Measurements from ENCODE around the gene ALCAM. TPM values are rescaled to one million over a fixed set of nuclear protein-coding genes. Genes with fewer than 3 reads are reported as not detected.
"Not testable (repeated sequence)": the region's sequence is repeated elsewhere in the genome, so short reads cannot be mapped to it uniquely, and the experiment has no call there.

The ALCAM gene
- total RNA-seq, 2 experiments from 2014 or later = 20.9 to 21.7 TPM

- peak overlapping the region; percentile 92 for H3K27ac Mint-ChIP-seq
- DNase-seq = peak; percentile 62
- peaks cover 18% of the 10 kb centered on the region for H3K27me3 Mint-ChIP-seq
- H3K9me3 Mint-ChIP-seq = no peaks in the 10 kb centered on the region
- H3K4me1 Mint-ChIP-seq = peaks cover 37% of the 10 kb centered on the region
- peak overlapping the region; percentile 90 for H3K4me3 Mint-ChIP-seq
- H3K36me3 Mint-ChIP-seq = peaks cover 4% of the 10 kb centered on the region
These were observed 325 bp downstream of the ALCAM start for GRCh38 chr3:105367063-105367405.

- Mint-ChIP-seq H3K4me1 (peaks cover 35% of the 10 kb centered on the region), H3K4me3 (peak overlapping the region; percentile 90), H3K27ac (peak overlapping the region; percentile 99), H3K9me3 (no peaks in the 10 kb centered on the region), H3K27me3 (peaks cover 18% of the 10 kb centered on the region), H3K36me3 (peaks cover 4% of the 10 kb centered on the region)
- peak; percentile 83 for DNase-seq
These were observed 901 bp downstream of the ALCAM start for GRCh38 chr3:105367406-105368213.

GRCh38 chr3:105368566-105369499 is 2.1 kb downstream of the ALCAM start:
- Mint-ChIP-seq H3K27me3 (peaks cover 18% of the 10 kb centered on the region), H3K4me1 (peaks cover 35% of the 10 kb centered on the region), H3K9me3 (no peaks in the 10 kb centered on the region), H3K36me3 (peaks cover 4% of the 10 kb centered on the region), H3K4me3 (peak overlapping the region; percentile 90), H3K27ac (peak overlapping the region; percentile 99)
- peak; percentile 87 for DNase-seq

GRCh38 chr3:105369500-105370371 is 3.0 kb downstream of the ALCAM start:
- H3K9me3 Mint-ChIP-seq = no peaks in the 10 kb centered on the region
- peak overlapping the region; percentile 90 for H3K4me3 Mint-ChIP-seq
- H3K27me3 Mint-ChIP-seq = peaks cover 17% of the 10 kb centered on the region
- H3K36me3 Mint-ChIP-seq = peaks cover 3% of the 10 kb centered on the region
- peak; percentile 50 for DNase-seq
- H3K27ac Mint-ChIP-seq = peak overlapping the region; percentile 99
- peaks cover 27% of the 10 kb centered on the region for H3K4me1 Mint-ChIP-seq

- H3K27me3 Mint-ChIP-seq = no peaks in the 10 kb centered on the region
- no peak for DNase-seq
- H3K4me3 Mint-ChIP-seq = no peak overlapping the region
- H3K9me3 Mint-ChIP-seq = no peaks in the 10 kb centered on the region
- H3K36me3 Mint-ChIP-seq = peaks cover 2% of the 10 kb centered on the region
- H3K27ac Mint-ChIP-seq = no peak overlapping the region
- H3K4me1 Mint-ChIP-seq = peaks cover 24% of the 10 kb centered on the region
These were observed 6.7 kb downstream of the ALCAM start for GRCh38 chr3:105373383-105373782.

- no peak for DNase-seq
- Mint-ChIP-seq H3K4me1 (peaks cover 13% of the 10 kb centered on the region), H3K27ac (peak overlapping the region; percentile 0), H3K4me3 (no peak overlapping the region), H3K36me3 (no peaks in the 10 kb centered on the region), H3K27me3 (no peaks in the 10 kb centered on the region), H3K9me3 (no peaks in the 10 kb centered on the region)
These were observed 9.2 kb downstream of the ALCAM start for GRCh38 chr3:105375750-105376511.

GRCh38 chr3:105377716-105378115 is 11.0 kb downstream of the ALCAM start:
- Mint-ChIP-seq H3K27me3 (no peaks in the 10 kb centered on the region), H3K4me1 (peaks cover 13% of the 10 kb centered on the region), H3K36me3 (no peaks in the 10 kb centered on the region), H3K27ac (no peak overlapping the region), H3K9me3 (no peaks in the 10 kb centered on the region), H3K4me3 (no peak overlapping the region)
- no peak for DNase-seq

- peaks cover 6% of the 10 kb centered on the region for H3K9me3 Mint-ChIP-seq
- no peak overlapping the region for H3K27ac Mint-ChIP-seq
- no peaks in the 10 kb centered on the region for H3K4me1 Mint-ChIP-seq
- no peak overlapping the region for H3K4me3 Mint-ChIP-seq
- DNase-seq = no peak
- H3K27me3 Mint-ChIP-seq = peaks cover 13% of the 10 kb centered on the region
- H3K36me3 Mint-ChIP-seq = peaks cover 5% of the 10 kb centered on the region
These were observed 18.5 kb downstream of the ALCAM start for GRCh38 chr3:105385179-105385578.

GRCh38 chr3:105385819-105386508 is 19.3 kb downstream of the ALCAM start:
- Mint-ChIP-seq H3K27me3 (peaks cover 13% of the 10 kb centered on the region), H3K4me1 (no peaks in the 10 kb centered on the region), H3K9me3 (peaks cover 12% of the 10 kb centered on the region), H3K36me3 (peaks cover 11% of the 10 kb centered on the region), H3K27ac (no peak overlapping the region), H3K4me3 (no peak overlapping the region)
- no peak for DNase-seq

GRCh38 chr3:105387122-105387751 is 20.5 kb downstream of the ALCAM start:
- H3K9me3 Mint-ChIP-seq = peaks cover 25% of the 10 kb centered on the region
- no peaks in the 10 kb centered on the region for H3K4me1 Mint-ChIP-seq
- DNase-seq = no peak
- H3K36me3 Mint-ChIP-seq = peaks cover 15% of the 10 kb centered on the region
- H3K27ac Mint-ChIP-seq = no peak overlapping the region
- H3K4me3 Mint-ChIP-seq = no peak overlapping the region
- peaks cover 13% of the 10 kb centered on the region for H3K27me3 Mint-ChIP-seq

- Mint-ChIP-seq H3K4me1 (no peaks in the 10 kb centered on the region), H3K27ac (no peak overlapping the region), H3K36me3 (peaks cover 18% of the 10 kb centered on the region), H3K9me3 (peaks cover 30% of the 10 kb centered on the region), H3K27me3 (peaks cover 9% of the 10 kb centered on the region), H3K4me3 (no peak overlapping the region)
- no peak for DNase-seq
These were observed 21.5 kb downstream of the ALCAM start for GRCh38 chr3:105388176-105388575.

- H3K27me3 Mint-ChIP-seq, H3K4me1 Mint-ChIP-seq, DNase-seq, H3K27ac Mint-ChIP-seq, H3K4me3 Mint-ChIP-seq: not testable (repeated sequence)
- Mint-ChIP-seq H3K36me3 (peaks cover 18% of the 10 kb centered on the region), H3K9me3 (peaks cover 31% of the 10 kb centered on the region)
These were observed 23.1 kb downstream of the ALCAM start for GRCh38 chr3:105389759-105390158.

- H3K4me1 Mint-ChIP-seq, H3K4me3 Mint-ChIP-seq: not testable (repeated sequence)
These were observed 25.9 kb downstream of the ALCAM start for GRCh38 chr3:105392598-105392997.

More at GRCh38 chr3:105392598-105392997, 25.9 kb downstream of the ALCAM start:
- not testable (repeated sequence) for H3K27ac Mint-ChIP-seq, DNase-seq, H3K27me3 Mint-ChIP-seq
- Mint-ChIP-seq H3K36me3 (peaks cover 18% of the 10 kb centered on the region), H3K9me3 (peaks cover 31% of the 10 kb centered on the region)
